Measurements from ENCODE around the gene TMPRSS5.
"Not testable (repeated sequence)": the region's sequence is repeated elsewhere in the genome, so short reads cannot be mapped to it uniquely, and the experiment has no call there.

TMPRSS5 gene
- total RNA-seq: 0.31 to 1.2 reads per million in 2 donors

- DNase-seq: no peak
Observed at GRCh38 chr11:113705871-113706655, at the start of gene TMPRSS5. Gene TMPRSS5 (minus strand): TSS chr11:113706308. CDS start chr11:113706224, 84 bp downstream.

DNA sequence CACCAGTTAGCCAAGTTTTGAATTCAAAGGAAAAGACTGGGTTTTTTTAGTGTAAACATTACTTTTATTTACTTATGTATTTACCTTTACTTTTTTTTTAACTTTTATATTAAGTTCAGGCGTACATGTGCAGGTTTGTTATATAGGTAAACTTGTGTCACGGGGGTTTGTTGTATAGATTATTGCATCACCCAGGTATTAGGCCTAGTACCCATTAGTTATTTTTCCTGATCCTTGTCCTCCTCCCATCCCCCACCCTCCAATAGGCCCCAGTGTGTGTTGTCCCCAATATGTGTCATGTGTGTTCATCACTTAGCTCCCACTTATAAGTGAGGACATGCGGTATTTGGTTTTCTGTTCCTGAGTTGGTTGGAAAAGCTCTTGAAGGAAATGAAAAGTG lies 46.8 kb upstream of the TMPRSS5 start:
- no peak for DNase-seq

GRCh38 chr11:113736323-113736722 lies 30.2 kb upstream of the TMPRSS5 start:
- DNase-seq: peak in 1 of 5 experiments; percentile 13

GRCh38 chr11:113732092-113732491 lies 26.0 kb upstream of the TMPRSS5 start:
- DNase-seq: no peak

GRCh38 chr11:113730887-113731726 lies 25.0 kb upstream of the TMPRSS5 start:
- peak in 1 of 5 experiments; percentile 44 for DNase-seq

DNA sequence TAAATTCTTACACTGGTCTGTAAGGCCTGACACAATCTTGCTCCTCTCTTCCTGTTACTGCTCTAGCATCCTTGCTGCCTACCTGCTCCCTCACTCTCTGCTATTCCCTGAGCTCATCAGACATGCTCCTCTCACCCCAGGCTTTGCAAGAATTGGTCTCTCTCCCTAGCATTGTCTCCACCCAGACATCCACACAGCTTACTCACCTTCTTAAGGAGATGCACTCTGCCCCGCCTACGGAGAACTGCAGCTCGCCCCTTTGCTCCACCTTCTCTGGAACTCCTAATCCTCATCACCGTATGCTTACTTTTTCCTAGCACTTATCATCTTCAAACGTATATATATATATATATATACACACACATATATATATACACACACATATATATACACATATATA lies 23.3 kb upstream of the TMPRSS5 start:
- DNase-seq: no peak

DNA sequence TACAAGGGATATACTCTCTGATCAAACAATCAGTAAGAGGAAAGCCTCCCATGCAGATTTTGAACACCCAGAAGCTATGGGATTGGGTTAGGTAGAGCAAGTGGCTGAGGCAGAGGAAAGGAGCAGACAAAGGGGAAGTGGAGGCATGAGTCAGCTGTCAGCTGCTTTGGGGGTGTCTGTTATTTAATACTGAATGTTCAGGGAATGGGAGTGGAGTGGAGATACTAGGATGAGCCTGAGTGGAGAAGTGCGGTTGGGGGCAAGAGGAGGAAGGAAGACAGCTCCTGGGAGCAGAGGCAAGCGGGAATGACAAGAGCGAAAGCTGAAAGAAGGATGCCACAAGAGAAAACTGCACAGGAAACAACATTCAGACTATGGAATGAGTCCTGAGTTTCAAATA lies 22.7 kb upstream of the TMPRSS5 start:
- DNase-seq: no peak

- DNase-seq: no peak
Observed at GRCh38 chr11:113725913-113726312, 19.8 kb upstream of the TMPRSS5 start.

DNA sequence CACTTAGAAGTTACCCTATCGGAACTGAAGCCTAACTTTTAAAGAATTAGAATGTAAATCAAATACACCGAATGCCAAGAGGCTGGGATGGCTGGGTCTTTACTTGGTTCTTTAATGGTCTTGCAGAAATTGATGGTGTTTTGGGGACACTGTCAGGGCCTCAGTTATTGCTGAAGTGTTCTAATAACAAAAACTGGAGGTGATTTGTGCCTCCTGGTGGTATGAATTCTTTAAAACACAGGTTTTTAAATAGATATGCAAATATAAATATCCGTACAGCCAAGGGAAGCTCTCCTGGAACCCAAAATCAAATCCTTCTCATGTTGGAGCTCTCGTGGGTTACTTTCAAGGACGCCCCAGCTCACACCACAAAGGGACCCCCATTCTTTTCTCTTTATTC lies 19.3 kb upstream of the TMPRSS5 start:
- DNase-seq: peak in 1 of 5 experiments; percentile 15

DNA sequence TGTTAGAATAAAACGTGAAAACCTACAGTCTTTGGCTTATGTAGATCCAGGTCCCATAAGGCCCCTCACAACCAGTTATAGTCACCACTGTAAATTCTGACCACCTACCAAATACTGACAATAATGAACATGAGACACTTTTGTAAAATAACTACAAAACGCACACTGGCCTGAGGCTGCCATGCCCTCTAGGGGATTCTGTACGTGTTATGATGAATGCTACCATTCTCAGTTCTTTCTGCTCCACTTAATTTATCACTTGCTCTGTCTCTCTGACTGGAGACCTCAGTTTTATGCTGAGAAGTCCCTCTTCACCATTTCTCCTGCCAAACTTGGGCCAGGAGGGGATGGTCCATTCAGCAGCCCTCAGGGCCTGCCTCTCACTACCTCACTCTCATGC lies 18.7 kb upstream of the TMPRSS5 start:
- DNase-seq: no peak

GRCh38 chr11:113723787-113724186 lies 17.7 kb upstream of the TMPRSS5 start:
- no peak for DNase-seq

DNA sequence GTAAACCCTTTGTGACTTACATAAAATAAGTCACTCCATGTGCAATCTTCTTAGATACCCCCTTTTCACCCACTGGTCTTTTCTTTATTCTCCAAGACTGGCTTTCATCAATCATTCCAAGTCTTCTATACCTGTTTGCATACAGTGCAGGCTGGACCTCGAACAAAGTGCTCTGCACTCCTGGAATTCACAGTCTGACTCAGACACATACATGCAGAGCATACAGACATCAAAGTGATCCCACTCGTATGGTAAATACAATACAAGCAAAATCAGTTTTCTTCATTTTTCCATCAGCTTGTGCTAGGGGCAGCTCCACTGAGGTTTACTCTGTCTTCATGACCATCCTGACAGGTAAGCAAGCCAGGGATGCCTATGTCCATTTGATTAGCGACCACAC lies 16.8 kb upstream of the TMPRSS5 start:
- no peak for DNase-seq

GRCh38 chr11:113722221-113722620 lies 16.1 kb upstream of the TMPRSS5 start:
- DNase-seq: no peak

- no peak for DNase-seq
Observed at GRCh38 chr11:113721462-113722066, 15.5 kb upstream of the TMPRSS5 start.

- not testable (repeated sequence) for DNase-seq
Observed at GRCh38 chr11:113720478-113720877, 14.4 kb upstream of the TMPRSS5 start.

DNA sequence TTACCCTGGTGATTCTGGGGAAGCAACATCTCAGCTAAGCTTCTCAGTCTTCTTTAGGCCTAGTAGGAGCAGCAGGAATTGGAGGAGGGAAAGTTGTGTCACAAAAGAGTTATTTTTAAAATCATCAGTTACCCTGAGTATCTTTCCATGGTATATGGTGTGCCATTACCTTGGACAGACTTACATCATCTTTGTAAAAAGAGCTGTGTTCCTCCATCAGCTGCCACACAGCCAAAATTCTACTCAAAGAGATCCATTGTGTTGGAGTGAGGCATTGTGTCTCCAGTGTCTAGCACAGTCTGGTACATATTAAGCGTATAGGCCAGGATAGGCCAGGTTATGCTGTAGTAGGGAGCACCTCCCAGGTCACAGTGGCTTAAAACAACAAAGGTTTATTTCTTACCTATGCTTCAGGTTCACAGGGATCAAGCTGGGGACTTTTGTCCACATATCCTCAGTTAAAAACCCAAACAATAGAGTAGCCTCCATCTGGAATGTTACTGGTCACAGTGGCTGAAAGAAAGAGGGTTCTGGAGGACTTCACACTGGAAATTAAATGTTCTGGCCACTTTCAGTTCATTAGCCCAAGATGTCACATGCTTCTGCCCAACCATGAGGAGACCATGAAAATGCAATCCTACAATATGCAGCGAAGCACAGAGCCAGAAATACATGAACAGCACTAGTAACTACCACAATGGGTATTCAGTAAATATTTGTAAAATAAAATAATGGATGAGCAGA lies 9.9 kb upstream of the TMPRSS5 start:
- no peak for DNase-seq

GRCh38 chr11:113715273-113715672 lies 9.2 kb upstream of the TMPRSS5 start:
- no peak for DNase-seq

GRCh38 chr11:113710989-113711388 lies 4.9 kb upstream of the TMPRSS5 start:
- no peak for DNase-seq

GRCh38 chr11:113703551-113703950 lies 2.6 kb downstream of the TMPRSS5 start:
- DNase-seq: not testable (repeated sequence)

DNA sequence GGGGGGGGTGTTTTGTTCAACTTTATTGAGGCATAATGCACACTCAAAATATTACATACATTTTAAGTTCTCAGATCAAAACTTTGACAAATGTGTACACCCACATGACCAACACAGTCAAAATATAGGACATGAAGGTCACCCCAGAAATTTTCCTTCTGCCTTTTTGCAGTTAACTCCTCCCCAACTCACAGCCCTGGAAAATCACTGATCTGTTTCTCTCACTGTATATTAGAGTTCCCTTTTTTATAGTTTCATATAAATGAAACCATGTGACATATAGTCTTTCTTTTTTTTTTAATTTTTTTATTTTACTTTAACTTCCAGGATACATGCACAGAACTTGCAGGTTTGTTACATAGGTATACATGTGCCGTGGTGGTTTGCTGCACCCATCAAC lies 4.6 kb downstream of the TMPRSS5 start:
- DNase-seq: no peak

GRCh38 chr11:113698515-113698914 lies 7.6 kb downstream of the TMPRSS5 start:
- DNase-seq: no peak

- DNase-seq: no peak
Observed at GRCh38 chr11:113697756-113698407, 8.2 kb downstream of the TMPRSS5 start.

Data from T-helper 2 cell (primary cell).